ENCODE data around the gene POLA2. TPM values are rescaled to one million over a fixed set of nuclear protein-coding genes. Genes with fewer than 3 reads are reported as not detected.

POLA2 gene
- total RNA-seq, 2 donors from 2014 or later = 5.6 to 13.5 TPM

- ATAC-seq (ENCODE audit: insufficient number of reproducible peaks, low FRiP score, low read depth) = no peak
- TF ChIP-seq CTCF (IDR thresholded peaks at IDR 0.05) = no peak
- Histone ChIP-seq H3K4me3 (peak overlapping the region; percentile 99), H3K36me3 (peaks cover 9% of the 10 kb centered on the region), H3K4me1 (ENCODE audit: control insufficient read depth in 1 of 2, low read depth in 2 of 2) (peaks cover 0 to 27% of the 10 kb centered on the region in 2 donors), H3K9me3 (no peaks in the 10 kb centered on the region), H3K27me3 (replicated peaks; ENCODE audit: insufficient read depth) (no peaks in the 10 kb centered on the region), H3K27ac (peak overlapping the region in 1 of 2 donors; percentile 20)
- no peak for DNase-seq (ENCODE audit: low spot score)
Observed at GRCh38 chr11:65317025-65317786, 55.4 kb downstream of the POLA2 start.

GRCh38 chr11:65320386-65321075 is 58.8 kb downstream of the POLA2 start:
- no peak for TF ChIP-seq CTCF (IDR thresholded peaks at IDR 0.05)
- Histone ChIP-seq H3K4me3 (no peak overlapping the region), H3K9me3 (no peaks in the 10 kb centered on the region), H3K27me3 (replicated peaks; ENCODE audit: insufficient read depth) (no peaks in the 10 kb centered on the region), H3K36me3 (peaks cover 9% of the 10 kb centered on the region), H3K27ac (no peak overlapping the region), H3K4me1 (ENCODE audit: control insufficient read depth in 1 of 2, low read depth in 2 of 2) (peaks cover 0 to 15% of the 10 kb centered on the region in 2 donors)
- no peak for ATAC-seq (ENCODE audit: insufficient number of reproducible peaks, low FRiP score, low read depth)
- no peak for DNase-seq (ENCODE audit: low spot score)

- H3K9me3 ChIP-seq = no peaks in the 10 kb centered on the region
- peaks cover 9% of the 10 kb centered on the region for H3K36me3 ChIP-seq
- no peak overlapping the region for H3K4me3 ChIP-seq
- no peak overlapping the region for H3K27ac ChIP-seq
- TF ChIP-seq CTCF (IDR thresholded peaks at IDR 0.05) = no peak
- H3K4me1 ChIP-seq (ENCODE audit: control insufficient read depth in 1 of 2, low read depth in 2 of 2) = peaks cover 0 to 10% of the 10 kb centered on the region in 2 donors
- no peaks in the 10 kb centered on the region for H3K27me3 ChIP-seq (replicated peaks; ENCODE audit: insufficient read depth)
- DNase-seq (ENCODE audit: low spot score) (no peak), ATAC-seq (ENCODE audit: insufficient number of reproducible peaks, low FRiP score, low read depth) (no peak)
Observed at GRCh38 chr11:65321076-65321475, 59.3 kb downstream of the POLA2 start.

DNA sequence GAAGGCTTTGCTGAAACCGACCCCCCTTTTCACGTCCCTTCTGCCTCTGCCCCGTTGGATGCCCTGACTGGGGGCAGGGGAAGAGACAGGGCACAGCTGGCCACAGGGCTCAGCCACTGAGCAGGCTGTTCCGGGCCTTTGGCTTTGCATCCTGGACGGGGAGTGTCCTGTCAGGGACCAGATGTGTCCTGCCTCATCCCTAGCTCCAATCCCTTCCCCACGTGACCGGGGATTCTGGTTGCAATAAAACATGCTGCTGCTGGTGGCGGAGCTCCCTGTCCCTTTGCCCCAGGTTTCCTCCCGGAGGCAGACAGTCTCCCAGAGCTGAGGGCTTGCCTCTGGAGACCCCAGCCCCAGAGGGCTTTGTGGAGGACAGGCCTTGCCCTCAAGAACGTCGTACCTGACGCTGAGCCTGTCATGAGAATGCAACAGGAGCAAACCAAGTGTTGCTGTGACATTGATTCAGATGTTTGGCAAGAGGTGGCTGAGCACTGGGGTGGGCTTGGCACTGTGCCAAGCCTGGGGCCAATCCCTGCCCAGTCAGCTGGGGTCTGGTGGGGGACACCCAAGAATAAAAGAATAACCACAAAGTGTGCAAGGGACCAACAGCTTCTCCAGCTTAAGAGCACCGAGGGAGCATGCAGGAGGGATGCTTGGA is 60.2 kb downstream of the POLA2 start:
- no peaks in the 10 kb centered on the region for H3K27me3 ChIP-seq (replicated peaks; ENCODE audit: insufficient read depth)
- no peak for DNase-seq (ENCODE audit: low spot score)
- no peaks in the 10 kb centered on the region for H3K9me3 ChIP-seq
- peaks cover 9% of the 10 kb centered on the region for H3K36me3 ChIP-seq
- TF ChIP-seq CTCF (IDR thresholded peaks at IDR 0.05) = no peak
- H3K27ac ChIP-seq = no peak overlapping the region
- peaks cover 0 to 2% of the 10 kb centered on the region in 2 donors for H3K4me1 ChIP-seq (ENCODE audit: control insufficient read depth in 1 of 2, low read depth in 2 of 2)
- H3K4me3 ChIP-seq = no peak overlapping the region
- ATAC-seq (ENCODE audit: insufficient number of reproducible peaks, low FRiP score, low read depth) = no peak

GRCh38 chr11:65323813-65324212 is 62.1 kb downstream of the POLA2 start:
- TF ChIP-seq CTCF (IDR thresholded peaks at IDR 0.05) = no peak
- Histone ChIP-seq H3K27me3 (replicated peaks; ENCODE audit: insufficient read depth) (no peaks in the 10 kb centered on the region), H3K27ac (no peak overlapping the region), H3K9me3 (no peaks in the 10 kb centered on the region), H3K4me1 (ENCODE audit: control insufficient read depth in 1 of 2, low read depth in 2 of 2) (no peaks in the 10 kb centered on the region), H3K36me3 (peaks cover 9% of the 10 kb centered on the region), H3K4me3 (no peak overlapping the region)
- DNase-seq (ENCODE audit: low spot score) = no peak
- no peak for ATAC-seq (ENCODE audit: insufficient number of reproducible peaks, low FRiP score, low read depth)

All from thoracic aorta (tissue), 2 donors.